GM12892 (cell line): ENCODE measurements around the gene BANP.
"Not testable (repeated sequence)": the region's sequence is repeated elsewhere in the genome, so short reads cannot be mapped to it uniquely, and the experiment has no call there.

Source experiments
- POLR2A ChIP-seq: IDR thresholded peaks from 2 replicates; pipeline ENCODE4 v1.6.1; 2011; ENCODE audit warnings: low read depth, low read length, control low read depth
- POLR2AphosphoS5 ChIP-seq: IDR thresholded peaks from 2 replicates; pipeline ENCODE4 v1.6.1; 2011; ENCODE audit warnings: low read depth, low read length, control low read depth
- TAF1 ChIP-seq: IDR thresholded peaks from 2 replicates; pipeline ENCODE4 v1.6.1; 2011; ENCODE audit warnings: low read depth, mild to moderate bottlenecking, control low read depth, low read length, borderline replicate concordance

DNA sequence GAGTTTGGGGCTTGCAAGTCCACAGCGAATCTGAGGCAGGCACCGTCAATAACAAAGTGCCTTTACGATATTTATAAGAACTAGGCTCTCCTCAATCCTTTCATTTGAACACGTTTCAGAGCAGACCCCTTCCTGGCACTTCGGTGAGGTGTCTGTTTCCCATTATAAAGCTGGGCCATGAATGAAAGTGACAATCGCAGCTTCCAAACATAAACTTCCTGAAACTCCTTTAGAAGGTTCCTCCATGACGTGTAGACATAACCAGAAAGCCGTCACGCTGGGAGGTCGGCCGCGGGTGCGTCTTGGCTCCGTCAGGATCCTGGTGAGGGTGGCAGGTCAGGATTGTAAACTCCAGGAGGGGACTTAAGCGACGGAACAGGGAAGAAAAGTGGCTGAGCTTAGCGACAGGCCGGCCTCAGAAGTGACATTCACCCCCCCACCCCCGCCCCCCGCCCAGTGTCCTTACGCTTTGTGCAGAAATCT lies 150.4 kb downstream of the BANP start:
- TF ChIP-seq POLR2A, TAF1, POLR2AphosphoS5: not testable (repeated sequence)
